NCI-H2227 (cell line): ENCODE measurements around the gene CRY1.
"Not testable (repeated sequence)": the region's sequence is repeated elsewhere in the genome, so short reads cannot be mapped to it uniquely, and the experiment has no call there.

ENCODE experiments used
- DNase-seq: peaks from one replicate; lab custom pipeline; 2025; ENCODE audit not compliant: unreplicated experiment; lab: John Stamatoyannopoulos, UW

Gene CRY1

DNA sequence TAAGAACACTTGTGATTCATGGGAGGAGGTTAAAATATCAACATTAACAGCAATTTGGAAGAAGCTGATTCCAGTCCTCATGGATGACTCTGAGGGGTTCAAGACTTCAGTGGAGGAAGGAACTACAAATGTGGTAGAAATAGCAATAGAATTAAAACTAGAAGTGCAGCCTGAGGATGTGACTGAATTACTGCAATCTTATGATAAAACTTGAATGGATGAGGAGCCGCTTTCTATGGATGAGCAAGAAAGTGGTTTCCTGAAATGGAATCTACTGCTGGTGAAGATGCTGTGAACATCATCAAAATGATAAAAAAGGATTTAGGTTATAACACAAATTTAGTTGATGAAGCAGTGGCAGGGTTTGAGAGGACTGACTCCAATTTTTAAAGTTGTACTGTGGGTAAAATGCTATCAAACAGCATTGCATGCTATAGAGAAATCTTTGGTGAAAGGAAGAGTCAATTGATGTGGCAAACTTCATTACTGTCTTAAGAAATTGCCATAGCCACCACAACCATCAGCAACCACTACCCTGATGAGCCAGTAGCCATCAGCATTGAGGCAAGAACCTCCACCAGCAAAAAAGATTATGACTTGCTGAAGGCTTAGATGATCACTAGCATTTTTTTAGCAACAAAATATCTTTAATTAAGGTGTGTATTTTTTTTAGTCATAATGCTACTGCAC lies 80.5 kb downstream of the CRY1 start:
- DNase-seq, result no peak

DNA sequence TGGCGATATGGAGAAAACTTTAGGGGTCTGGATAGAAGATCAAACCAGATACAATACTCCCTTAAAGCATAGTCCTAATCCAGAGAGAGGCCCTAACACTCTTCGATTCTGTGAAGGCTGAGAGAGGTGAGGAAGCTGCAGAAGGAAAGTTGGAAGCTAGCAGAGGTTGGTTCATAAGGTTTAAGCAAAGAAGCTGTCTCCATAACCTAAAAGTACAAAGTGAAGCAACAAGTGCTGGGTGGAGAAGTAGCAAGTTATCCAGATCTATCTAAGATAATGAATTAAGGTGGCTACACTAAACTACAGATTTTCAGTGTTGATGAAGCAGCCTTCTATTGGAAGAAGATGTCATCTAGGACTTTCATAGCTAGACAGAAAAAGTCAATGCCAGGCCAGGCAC lies 81.8 kb downstream of the CRY1 start:
- DNase-seq, result no peak

DNA sequence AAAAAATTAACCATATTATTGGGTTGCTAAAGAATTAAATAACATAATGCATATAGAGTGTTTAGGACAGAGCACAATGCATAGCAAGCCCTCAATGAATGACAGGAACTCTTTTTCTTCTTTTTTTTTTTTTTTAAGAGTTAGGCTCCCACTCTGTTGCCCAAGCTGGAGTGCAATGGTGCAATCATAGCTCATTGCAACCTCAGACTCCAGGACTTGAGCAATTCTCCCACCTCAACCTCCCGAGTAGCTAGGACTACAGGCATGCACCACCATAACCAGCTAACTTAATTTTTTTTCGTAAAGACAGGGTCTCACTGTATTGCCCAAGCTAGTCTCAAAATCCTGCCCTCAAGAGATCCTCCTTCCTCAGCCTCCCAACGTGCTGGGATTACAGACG lies 85.9 kb downstream of the CRY1 start:
- no peak for DNase-seq

DNA sequence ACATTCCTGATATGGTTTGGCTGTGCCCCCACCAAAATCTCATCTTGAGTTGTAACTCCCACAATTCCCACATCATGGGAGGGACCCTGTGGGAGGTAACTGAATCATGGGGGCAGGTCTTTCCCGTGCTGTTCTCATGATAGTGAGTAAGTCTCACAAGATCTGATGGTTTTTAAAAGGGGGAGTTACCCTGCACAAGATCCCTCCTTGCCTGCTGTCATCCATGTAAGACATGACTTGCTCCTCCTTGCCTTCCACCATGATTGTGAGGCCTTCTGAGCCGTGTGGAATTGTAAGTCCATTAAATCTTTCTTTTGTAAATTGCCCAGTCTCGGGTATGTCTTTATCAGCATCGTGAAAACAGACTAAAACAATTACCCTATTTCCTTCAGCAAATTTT lies 90.7 kb downstream of the CRY1 start:
- DNase-seq, result not testable (repeated sequence)

DNA sequence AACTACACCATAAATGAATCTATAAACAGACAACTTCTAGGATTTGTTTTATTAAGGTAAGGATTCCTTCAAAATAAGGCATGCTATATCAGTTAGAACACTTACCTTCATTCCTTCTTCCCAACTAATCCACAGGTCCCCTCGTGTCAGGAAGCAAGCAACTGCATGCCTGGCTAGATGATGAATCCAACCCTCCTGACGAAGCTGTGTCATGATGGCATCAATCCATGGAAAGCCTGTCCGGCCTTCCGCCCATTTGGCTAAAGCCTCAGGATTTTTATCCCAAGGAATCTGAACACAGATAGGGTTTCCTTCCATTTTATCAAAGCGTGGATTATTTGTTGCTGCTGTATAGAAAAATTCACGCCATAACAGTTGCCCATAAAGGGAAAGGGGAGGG lies 93.9 kb downstream of the CRY1 start:
- DNase-seq, result no peak

DNA sequence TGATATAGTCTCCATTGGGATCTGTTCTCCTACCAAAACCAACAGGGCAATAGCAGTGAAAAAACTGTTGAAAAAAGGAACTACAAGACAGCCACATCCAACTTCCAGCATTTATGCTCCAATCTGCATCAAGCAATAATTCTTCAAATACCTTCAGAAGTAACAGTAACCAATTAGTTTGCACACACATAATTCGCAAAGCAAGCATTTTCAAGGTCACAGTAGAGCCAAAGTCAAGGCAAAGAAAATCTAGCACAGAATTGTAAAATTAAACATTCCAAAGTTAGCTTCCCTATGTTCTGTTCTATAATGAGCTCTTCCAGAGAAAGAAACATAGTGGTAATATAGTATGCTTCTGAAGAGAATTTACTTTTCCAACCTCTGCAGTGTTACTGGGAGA lies 95.4 kb downstream of the CRY1 start:
- DNase-seq, result no peak

DNA sequence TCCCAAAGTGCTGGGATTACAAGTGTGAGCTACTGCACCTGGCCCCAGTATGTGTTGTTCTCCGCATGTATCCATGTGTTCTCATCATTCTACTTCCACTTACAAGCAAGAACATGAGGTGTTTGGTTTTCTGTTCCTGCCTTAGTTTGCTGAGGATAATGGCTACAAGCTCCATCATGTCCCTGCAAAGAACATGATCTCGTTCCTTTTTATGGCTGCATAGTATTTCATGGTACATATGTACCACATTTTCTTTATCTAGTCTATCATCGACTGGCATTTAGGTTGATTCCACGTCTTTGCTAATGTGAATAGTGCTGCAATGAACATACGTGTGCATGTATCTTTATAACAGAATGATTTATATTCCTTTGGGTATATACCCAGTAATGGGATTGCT lies 97.2 kb downstream of the CRY1 start:
- DNase-seq, result not testable (repeated sequence)

DNA sequence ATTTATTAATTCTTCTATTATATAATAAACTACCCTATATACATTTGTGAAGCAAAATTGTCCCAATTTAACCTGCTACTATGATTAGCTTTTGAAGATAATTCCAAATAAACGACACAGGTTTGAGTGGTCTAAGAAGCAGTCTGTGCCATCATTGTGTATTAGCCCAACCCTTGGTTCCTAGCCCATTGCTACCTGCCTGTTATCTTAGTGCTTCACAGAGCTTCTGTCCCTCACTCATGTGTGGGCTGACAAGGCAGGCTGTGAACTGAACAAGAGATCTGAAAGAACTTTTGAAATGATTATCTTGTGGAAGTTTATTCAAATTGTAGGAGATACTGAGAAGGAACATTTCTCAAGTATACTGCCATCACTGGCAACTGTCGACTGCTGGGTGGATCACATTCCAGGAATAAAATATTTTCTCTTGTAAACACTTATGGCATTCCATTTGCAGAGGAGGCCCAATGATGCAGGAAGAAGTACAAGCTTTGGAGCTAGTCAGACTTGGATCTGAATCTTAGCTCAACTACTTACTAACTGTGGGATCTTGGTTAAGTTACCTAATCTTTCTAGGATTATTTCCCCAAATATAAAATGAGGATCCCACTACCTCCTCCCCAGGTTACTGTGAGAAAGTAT lies 98.6 kb downstream of the CRY1 start:
- DNase-seq, result no peak

DNA sequence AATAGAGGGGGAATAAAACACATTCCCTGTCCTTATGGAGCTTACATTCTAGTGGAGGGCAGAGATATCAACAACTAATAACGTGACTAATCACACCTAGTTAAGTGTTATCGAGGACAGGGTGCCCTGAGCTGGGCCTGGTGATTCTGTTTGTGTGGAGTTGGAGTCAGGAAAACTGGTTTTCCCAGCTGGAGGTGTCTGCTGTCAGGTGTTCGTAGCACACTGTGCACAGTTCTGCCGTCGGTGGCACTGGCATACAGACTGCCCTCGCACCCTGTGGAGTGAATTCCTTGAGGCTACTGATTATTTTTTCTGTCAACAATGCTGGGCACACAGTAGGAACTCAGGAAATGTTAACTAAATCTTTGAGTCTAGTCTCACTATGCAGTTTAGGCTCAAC lies 105.5 kb downstream of the CRY1 start:
- DNase-seq, result no peak

DNA sequence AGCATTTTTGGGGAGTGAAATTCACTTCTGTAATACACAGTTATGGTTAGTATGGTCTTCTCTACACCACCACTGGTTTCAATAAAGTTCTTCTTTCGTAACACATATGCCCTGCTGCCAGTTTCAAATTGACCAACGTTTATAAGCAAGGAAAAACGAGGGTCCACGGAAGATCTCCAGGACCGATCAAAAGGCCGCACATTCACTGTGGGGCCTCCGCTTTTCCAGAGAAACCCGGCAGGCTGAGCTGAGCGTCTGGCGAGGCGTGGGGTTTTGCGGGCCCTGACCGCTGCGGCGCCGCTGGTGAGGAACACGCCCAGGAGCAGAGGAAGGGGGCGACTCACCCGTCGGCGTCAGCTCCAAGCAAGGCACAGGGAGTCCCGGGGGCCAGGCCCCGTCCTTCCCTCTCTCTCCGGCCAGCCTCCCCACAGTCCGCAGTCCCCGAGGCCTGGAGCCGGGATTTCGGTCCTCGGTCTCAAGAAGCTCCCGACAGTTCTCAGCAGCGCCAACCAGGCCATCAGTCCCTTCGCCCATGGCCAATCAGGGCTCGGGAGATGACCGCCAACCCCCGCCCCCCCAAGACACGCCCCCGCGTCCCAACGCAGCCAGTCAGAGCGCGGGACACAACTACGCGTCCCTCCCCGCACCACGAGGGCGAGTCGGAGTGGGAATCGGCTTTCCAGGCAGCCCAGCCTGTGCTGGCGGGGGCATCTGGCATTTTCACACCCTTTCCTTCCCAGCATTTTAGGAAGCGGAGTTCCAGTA lies 106.5 kb downstream of the CRY1 start, which contains the start of gene MTERF2:
Gene MTERF2, minus strand, starts transcription at position 522 of the 765 bp plus-strand sequence. CDS start 8,432 bp downstream, outside the sequence.
- DNase-seq, result peak; percentile 97

DNA sequence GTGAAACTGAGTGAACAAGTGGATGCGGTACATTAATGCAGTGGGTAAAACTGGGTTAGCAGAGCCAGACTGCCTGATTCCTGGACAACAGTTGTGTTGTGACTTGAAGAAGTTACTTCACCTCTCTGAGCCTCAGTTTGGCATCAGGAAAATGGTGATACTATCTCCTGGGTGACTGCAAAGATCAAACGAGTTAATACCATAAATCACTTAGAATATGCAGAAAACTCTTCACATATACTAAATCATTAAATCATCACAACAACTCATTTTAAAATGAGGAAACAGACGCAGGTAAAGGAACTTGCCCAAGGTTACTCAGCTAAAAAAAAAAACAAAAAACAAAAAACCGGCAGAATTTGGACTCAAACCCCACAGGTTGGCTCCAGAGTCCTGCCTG lies 107.2 kb downstream of the CRY1 start:
- no peak for DNase-seq

DNA sequence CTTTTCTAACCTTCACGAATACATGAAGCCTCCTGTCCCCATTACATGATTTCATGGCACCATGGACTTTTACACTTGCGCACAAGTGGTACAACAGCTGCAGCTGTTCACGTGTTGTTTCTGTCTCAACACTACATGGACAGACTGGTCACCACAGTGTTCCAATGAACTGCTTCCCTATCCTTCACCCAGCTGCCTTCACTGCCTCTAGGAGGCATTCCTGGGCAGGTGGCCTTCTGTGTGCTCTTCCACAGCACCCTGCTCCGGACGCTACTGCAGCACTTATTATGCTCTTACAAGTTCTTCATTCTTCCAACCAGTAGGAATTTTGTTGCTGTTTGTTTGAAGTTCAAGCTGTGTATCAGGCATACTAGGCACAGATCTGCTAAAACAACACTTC lies 107.9 kb downstream of the CRY1 start:
- no peak for DNase-seq

DNA sequence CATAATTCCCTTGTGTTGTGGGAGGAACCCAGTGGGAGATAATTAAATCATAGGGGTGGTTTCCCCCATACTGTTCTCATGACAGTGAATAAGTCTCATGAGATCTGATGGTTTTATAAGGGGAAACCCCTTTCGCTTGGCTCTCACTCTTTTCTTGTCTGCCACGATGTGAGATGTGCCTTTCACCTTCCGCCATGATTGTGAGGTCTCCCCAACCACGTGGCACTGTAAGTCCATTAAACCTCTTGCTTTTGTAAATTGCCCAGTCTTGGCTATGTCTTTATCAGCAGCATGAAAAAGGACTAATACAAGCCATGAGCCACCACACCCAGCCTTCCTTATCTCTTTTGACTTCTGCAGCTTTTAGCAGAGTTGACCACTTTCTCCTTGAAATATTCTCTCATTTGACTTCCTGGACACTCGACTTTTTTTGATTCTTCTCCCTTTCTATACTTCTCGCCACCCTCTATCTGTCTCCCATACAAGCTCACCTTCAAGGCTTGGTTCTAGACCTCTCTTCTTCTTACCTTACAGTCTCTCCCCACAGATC lies 108.7 kb downstream of the CRY1 start:
- no peak for DNase-seq

DNA sequence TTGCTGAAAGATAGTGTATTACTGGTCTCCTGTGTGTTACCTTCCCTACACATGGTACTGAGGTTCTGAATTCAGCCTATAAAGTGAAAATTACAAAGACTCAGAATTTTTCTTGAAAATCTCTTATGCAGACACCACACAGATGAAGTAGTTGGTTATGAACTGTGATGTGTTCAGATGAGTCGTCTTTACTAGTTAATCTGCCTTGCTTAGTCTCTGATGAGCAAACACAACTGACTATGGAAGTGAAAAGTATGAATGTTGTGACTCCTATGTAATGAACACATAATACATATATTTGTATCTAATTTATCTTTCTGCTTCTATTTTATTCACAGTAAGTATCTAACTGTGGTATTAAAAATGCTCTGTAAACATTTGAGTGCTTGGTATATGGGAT lies 111.1 kb downstream of the CRY1 start:
- DNase-seq, result no peak

DNA sequence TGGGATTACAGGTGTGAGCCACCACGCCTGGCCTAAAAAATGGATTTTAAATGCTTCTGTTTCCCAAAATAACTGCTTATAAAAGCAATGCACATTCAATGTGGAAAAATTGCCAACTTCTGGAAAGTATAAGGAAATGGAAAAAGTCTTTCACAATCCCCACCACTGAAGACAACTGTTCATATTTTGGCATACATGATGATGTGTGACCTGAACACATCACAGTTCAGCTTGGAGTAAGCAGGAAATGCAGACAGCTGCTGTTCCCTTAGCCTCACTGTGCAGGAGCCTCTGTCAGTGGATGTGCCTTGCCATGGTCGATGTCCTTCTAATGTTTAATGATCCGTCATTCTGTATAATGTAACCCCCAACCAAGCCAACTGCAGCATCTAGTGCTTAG lies 111.6 kb downstream of the CRY1 start:
- DNase-seq, result no peak

DNA sequence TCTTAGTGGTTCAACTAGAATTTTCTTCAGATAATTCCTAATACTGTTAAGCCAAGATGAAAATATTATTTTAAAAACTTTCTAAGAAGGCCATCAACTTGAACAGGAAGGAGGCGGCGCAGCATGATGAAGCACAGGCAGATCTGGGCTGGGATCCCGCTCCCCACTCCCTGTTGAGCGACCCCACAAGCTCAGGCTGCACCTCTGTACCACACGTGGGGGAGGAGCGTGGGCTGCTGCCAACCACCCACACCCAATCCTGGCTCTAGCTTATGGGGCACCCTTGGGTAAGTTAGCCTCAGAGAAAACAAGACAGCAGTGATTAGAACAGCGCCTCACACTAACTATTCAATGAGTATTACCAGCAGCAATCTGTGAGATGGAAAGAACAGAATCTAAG lies 112.4 kb downstream of the CRY1 start:
- DNase-seq, result no peak

DNA sequence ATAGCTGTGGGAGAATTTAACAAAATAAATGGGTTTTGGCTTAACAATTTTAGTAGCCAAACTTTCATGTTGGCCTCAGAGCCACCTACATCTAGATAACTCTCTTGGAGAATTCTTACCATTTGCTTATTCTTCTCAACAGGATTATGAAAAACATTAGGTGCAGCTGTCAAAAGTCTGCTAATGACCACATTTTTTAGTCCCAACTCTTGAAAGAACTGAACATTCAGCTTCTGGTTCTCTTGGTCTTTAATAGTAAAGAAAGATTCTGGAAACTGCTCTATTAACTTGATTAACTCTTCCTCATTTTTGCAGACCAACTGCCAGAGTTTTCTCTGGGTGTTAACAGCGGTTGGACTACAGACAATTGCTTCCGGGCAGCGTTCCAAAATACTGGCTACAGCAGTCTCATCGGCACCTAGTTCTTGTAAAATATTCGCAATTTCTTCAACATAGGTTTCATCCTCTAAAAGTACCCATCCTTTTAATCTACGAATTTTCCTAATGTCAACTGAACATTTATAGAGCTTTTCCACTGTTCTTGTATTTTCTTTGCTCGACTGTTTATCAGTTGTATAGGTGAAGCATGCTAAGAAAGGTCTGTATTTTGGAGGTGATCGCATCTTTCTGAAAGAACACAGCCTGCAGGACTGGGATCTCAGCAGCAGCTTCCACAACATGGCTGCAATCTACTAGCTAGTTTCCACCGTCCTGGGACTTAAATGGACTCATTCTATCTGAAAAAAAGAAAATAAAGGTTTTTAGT lies 115.1 kb downstream of the CRY1 start:
- DNase-seq, result peak; percentile 45

DNA sequence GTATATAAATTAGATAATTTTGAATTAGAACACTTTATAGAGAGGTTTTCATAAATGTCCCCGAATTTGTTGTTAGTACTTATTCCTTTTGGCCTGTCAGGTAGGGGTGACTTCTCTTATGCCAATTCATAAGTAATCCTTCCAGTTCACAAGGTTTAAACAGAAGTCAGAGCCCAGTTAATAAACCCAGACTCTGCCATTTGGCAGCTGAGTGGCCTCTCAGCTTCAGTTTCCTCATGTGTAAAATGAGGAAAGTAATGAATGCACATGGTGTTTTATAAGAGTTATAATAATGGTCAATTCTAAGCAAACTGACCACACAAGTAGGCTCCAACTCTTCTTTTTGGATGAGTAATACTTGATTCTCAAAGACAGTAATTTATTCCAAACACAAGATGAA lies 116.7 kb downstream of the CRY1 start:
- no peak for DNase-seq

DNA sequence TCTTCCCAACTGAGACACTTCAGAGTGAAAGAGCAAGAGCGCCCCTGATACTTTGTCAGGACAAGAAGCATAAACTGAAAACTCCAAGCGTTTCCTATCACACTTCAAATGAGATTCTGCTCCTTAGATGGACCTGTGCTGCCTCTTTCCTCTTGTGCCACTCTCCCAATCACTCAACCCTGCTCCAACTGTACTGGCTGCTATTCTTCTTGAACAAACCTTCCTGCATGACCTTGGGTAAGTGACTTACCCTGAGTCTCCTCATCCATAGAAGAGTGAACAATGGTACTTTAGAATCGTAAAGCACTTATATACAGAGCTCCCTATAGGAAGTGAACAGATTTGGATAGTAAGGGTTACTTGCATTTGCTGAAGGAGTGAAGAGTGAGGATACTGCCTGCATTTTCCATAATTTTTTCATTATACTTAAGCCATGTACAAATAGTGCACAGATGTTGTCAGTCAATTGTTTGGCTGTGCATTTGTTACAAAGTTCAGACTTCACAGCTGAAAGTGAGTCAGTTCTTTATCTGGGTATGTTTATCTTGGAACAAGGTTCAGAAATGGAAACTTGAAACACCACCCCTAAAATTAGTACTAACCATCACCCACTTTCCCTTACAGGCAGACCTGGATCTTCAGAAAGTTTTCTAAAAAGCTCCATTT lies 117.2 kb downstream of the CRY1 start:
- no peak for DNase-seq

DNA sequence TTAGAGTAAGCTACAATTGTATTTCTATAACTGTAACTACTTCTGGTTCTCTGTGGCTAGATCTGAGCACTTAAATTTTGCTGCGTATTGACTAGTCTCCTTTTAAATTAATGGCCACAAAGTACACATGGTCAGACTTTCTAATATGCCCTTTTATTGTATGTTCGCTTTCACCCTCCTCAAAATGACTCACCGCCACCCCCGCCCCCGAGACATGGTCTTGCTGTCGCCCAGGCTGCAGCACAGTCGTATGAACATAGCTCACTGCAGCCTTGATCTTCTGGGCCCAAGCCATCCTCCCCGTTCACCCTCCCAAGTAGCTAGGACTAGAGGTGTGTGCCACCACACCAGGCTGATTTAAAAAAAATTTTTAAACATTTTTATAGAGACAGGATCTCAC lies 118.3 kb downstream of the CRY1 start:
- no peak for DNase-seq

DNA sequence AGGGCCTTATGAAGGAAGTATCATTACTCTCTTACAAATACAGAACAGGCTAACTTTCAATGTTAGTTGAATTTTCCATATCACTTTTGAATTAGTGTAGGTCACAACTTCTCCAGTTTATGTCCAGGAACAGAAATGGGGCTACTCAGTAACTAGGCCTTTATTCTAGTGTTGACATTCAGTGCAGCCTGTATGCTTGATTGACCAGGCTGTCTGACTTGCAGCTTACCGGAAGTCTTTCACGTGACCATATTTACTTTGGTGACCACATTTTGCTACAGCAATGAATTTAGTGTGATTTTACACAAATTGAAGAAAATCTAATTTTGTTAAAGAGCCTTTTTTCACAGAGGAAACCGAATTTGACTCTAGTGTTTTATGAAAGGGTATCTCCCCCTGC lies 118.8 kb downstream of the CRY1 start:
- DNase-seq, result no peak
